HCT116 (cell line): Measurements from ENCODE around the gene KRTAP12-2. TPM values are rescaled to one million over a fixed set of nuclear protein-coding genes. Genes with fewer than 3 reads are reported as not detected.

Experiments
- ATAC-seq: fragments of 200-7000 bp; cut with Tn5 transposase; 2 replicates; pipeline ENCODE4 v1.9.1; 2020; ENCODE audit warnings: mild to moderate bottlenecking, moderate library complexity
- BruUV-seq: library from RNA; stranded (reverse); fragments of 400-500 nt; replicated peaks from 2 replicates; lab custom pipeline; 2021; lab: Mats Ljungman, UMichigan
- CTCF ChIA-PET: fragments of 300-600 bp; sonication (Branson Sonifier 250); formaldehyde crosslinking; loops from one replicate; lab custom pipeline; 2021; ENCODE audit warnings: antibody characterized with exemption; lab: Charles Lee
- POLR2A ChIA-PET: fragments of 300-600, 350-600 bp; sonication (Branson Sonifier 250); formaldehyde crosslinking; loops from one replicate; lab custom pipeline; 2021; ENCODE audit warnings: antibody characterized with exemption; lab: Charles Lee
- RAD21 ChIA-PET, 2 experiments: fragments of 300-600 bp; sonication (Branson Sonifier 250); formaldehyde crosslinking; loops; one replicate each; lab custom pipeline; 2023; ENCODE audit warnings: low total read pairs in 2 of 2; ENCODE audit not compliant: uncharacterized antibody in 2 of 2, unreplicated experiment in 2 of 2, low non-redundant PET in 1 of 2; lab: Charles Lee
- DNase-seq: peaks from one replicate; pipeline ENCODE4 v3.0.0-alpha.2; 2010; ENCODE audit warnings: low read depth, low spot score
- H2AFZ ChIP-seq: fragments of 200-600 bp; shearing (Covaris generic), sonication (generic); 2 replicates; pipeline ENCODE4 v1.6.1; 2017; ENCODE audit warnings: low read depth, mixed run types, mixed read lengths, antibody characterized with exemption, low read length; ENCODE audit not compliant: poor library complexity, severe bottlenecking
- H3K27ac ChIP-seq: 2 replicates; pipeline ENCODE4 v1.5.1; 2012; ENCODE audit warnings: low read depth, low read length
- H3K27me3 ChIP-seq: fragments of 200-600 bp; sonication (generic); 2 replicates; pipeline ENCODE4 v1.6.1; 2016; ENCODE audit warnings: mixed run types, low read length, mixed read lengths; ENCODE audit not compliant: insufficient read depth
- H3K36me3 ChIP-seq, 2 experiments: fragments of 200-500 bp in 1 of 2; fragments of 200-600 bp in 1 of 2; sonication (Bioruptor generic) in 1 of 2; sonication (generic) in 1 of 2; 2 replicates each; pipeline versions ENCODE4 v1.5.1 to v1.6.1; 2014 to 2016; ENCODE audit warnings: low read length in 2 of 2, inconsistent platforms in 1 of 2, mixed read lengths in 1 of 2, mixed run types in 1 of 2; ENCODE audit not compliant: insufficient read depth in 2 of 2, control insufficient read depth in 1 of 2
- H3K4me1 ChIP-seq, 2 experiments: fragments of 200-600 bp in 1 of 2; sonication (generic) in 1 of 2; 2 replicates each; pipeline versions ENCODE4 v1.5.1 to v1.6.1; 2012 to 2017; ENCODE audit warnings: low read length in 2 of 2, inconsistent platforms in 1 of 2, mild to moderate bottlenecking in 1 of 2, mixed read lengths in 1 of 2, mixed run types in 1 of 2, moderate library complexity in 1 of 2; ENCODE audit not compliant: insufficient read depth in 2 of 2, control insufficient read depth in 1 of 2
- H3K4me2 ChIP-seq: fragments of 200-600 bp; sonication (generic); 2 replicates; pipeline ENCODE4 v1.6.1; 2017; ENCODE audit warnings: mixed run types, low read length, mixed read lengths
- H3K4me3 ChIP-seq, 2 experiments: fragments of 200-600 bp in 1 of 2; sonication (generic) in 1 of 2; replicated peaks in 1 of 2; 2 replicates each; pipeline ENCODE4 v1.5.1; 2011 to 2016; ENCODE audit warnings: low read length in 2 of 2, control low read depth in 1 of 2, low read depth in 1 of 2, mild to moderate bottlenecking in 1 of 2, mixed read lengths in 1 of 2, mixed run types in 1 of 2
- H3K79me2 ChIP-seq: fragments of 200-600 bp; sonication (generic); 2 replicates; pipeline ENCODE4 v1.6.1; 2017; ENCODE audit warnings: mild to moderate bottlenecking, mixed run types, low read length, moderate library complexity, mixed read lengths; ENCODE audit not compliant: insufficient read depth
- H3K9ac ChIP-seq: fragments of 200-600 bp; sonication (generic); 2 replicates; pipeline ENCODE4 v1.6.1; 2016; ENCODE audit warnings: low read length, mixed read lengths
- H3K9me2 ChIP-seq: fragments of 200-600 bp; sonication (generic), shearing (Covaris generic); 2 replicates; pipeline ENCODE4 v1.6.1; 2017; ENCODE audit warnings: mixed run types, mild to moderate bottlenecking, moderate library complexity; ENCODE audit not compliant: insufficient read depth
- H3K9me3 ChIP-seq, 2 experiments: fragments of 200-500 bp in 1 of 2; fragments of 200-600 bp in 1 of 2; sonication (Bioruptor generic) in 1 of 2; sonication (generic) in 1 of 2; 2 replicates each; pipeline ENCODE4 v1.6.1; 2014 to 2017; ENCODE audit warnings: low read length in 2 of 2, mixed read lengths in 2 of 2, inconsistent platforms in 1 of 2, low read depth in 1 of 2, mild to moderate bottlenecking in 1 of 2, mixed run types in 1 of 2, moderate library complexity in 1 of 2; ENCODE audit not compliant: control insufficient read depth in 1 of 2, insufficient read depth in 1 of 2
- H4K20me1 ChIP-seq: fragments of 200-600 bp; sonication (generic), shearing (Covaris generic); 2 replicates; pipeline ENCODE4 v1.6.1; 2017; ENCODE audit warnings: mixed run types, mild to moderate bottlenecking, moderate library complexity; ENCODE audit not compliant: insufficient read depth
- ATF3 ChIP-seq: IDR thresholded peaks from 2 replicates; pipeline ENCODE4 v1.6.1; 2012
- CEBPB ChIP-seq: IDR thresholded peaks from 2 replicates; pipeline ENCODE4 v1.6.1; 2012; ENCODE audit warnings: low read depth
- CTCF ChIP-seq, 3 experiments: fragments of 200-600 bp in 1 of 3; sonication (generic) in 1 of 3; IDR thresholded peaks in 2 of 3; conservative IDR thresholded peaks in 1 of 3; 2 replicates each; pipeline ENCODE4 v1.5.1; 2012 to 2017; ENCODE audit warnings: low read depth in 2 of 3, low read length in 2 of 3, antibody characterized with exemption in 1 of 3, borderline replicate concordance in 1 of 3, control low read depth in 1 of 3, mild to moderate bottlenecking in 1 of 3, mixed read lengths in 1 of 3, mixed run types in 1 of 3, moderate library complexity in 1 of 3; ENCODE audit not compliant: insufficient read depth in 1 of 3
- EGR1 ChIP-seq: IDR thresholded peaks from 2 replicates; pipeline ENCODE4 v1.6.1; 2012; ENCODE audit warnings: low read depth
- EZH2 ChIP-seq: fragments of 200-600 bp; sonication (generic); IDR thresholded peaks from 2 replicates; pipeline ENCODE4 v1.6.1; 2017; ENCODE audit warnings: antibody characterized with exemption, mixed run types
- FOSL1 ChIP-seq: IDR thresholded peaks from 2 replicates; pipeline ENCODE4 v1.6.1; 2012; ENCODE audit warnings: low read depth
- JUND ChIP-seq: IDR thresholded peaks from 2 replicates; pipeline ENCODE4 v1.6.1; 2012
- MAX ChIP-seq: IDR thresholded peaks from 2 replicates; pipeline ENCODE4 v1.6.1; 2012
- POLR2AphosphoS5 ChIP-seq: IDR thresholded peaks from 2 replicates; pipeline ENCODE4 v1.6.1; 2011; ENCODE audit warnings: mild to moderate bottlenecking, low read depth, low read length, moderate library complexity
- RAD21 ChIP-seq: IDR thresholded peaks from 2 replicates; pipeline ENCODE4 v1.6.1; 2012; ENCODE audit warnings: low read depth, mild to moderate bottlenecking
- SIN3A ChIP-seq: IDR thresholded peaks from 2 replicates; pipeline ENCODE4 v1.6.1; 2012; ENCODE audit warnings: low read depth
- SP1 ChIP-seq: IDR thresholded peaks from 2 replicates; pipeline ENCODE4 v1.6.1; 2012; ENCODE audit warnings: low read depth
- SRF ChIP-seq: IDR thresholded peaks from 2 replicates; pipeline ENCODE4 v1.6.1; 2012; ENCODE audit warnings: low read depth
- TCF7L2 ChIP-seq: IDR thresholded peaks from 2 replicates; pipeline ENCODE4 v1.7.0; 2011; ENCODE audit warnings: borderline replicate concordance, inconsistent platforms; ENCODE audit not compliant: insufficient read depth, insufficient read length; ENCODE audit errors: extremely low read depth
- YY1 ChIP-seq: IDR thresholded peaks from 2 replicates; pipeline ENCODE4 v1.6.1; 2011; ENCODE audit warnings: low read length, low read depth, moderate library complexity, mild to moderate bottlenecking; ENCODE audit not compliant: insufficient replicate concordance; ENCODE audit errors: extremely low read depth
- ZNF274 ChIP-seq: fragments of 200-500 bp; sonication (Bioruptor generic); IDR thresholded peaks from 2 replicates; pipeline ENCODE4 v1.6.1; 2014; ENCODE audit warnings: mild to moderate bottlenecking, low read depth, low read length, inconsistent platforms
- intact Hi-C: fragments of 100-400 bp; cut with micrococcal nuclease; formaldehyde crosslinking; loops from 2 replicates; pipeline ENCODE4 v1.10.0; 2022
- total RNA-seq: library from RNA; stranded (reverse); gene quantifications from one replicate; pipeline ENCODE4 v1.2.1, GENCODE V29; 2021; ENCODE audit not compliant: unreplicated experiment

The KRTAP12-2 gene
- total RNA-seq, 1 experiment from 2014 or later = not detected

DNA sequence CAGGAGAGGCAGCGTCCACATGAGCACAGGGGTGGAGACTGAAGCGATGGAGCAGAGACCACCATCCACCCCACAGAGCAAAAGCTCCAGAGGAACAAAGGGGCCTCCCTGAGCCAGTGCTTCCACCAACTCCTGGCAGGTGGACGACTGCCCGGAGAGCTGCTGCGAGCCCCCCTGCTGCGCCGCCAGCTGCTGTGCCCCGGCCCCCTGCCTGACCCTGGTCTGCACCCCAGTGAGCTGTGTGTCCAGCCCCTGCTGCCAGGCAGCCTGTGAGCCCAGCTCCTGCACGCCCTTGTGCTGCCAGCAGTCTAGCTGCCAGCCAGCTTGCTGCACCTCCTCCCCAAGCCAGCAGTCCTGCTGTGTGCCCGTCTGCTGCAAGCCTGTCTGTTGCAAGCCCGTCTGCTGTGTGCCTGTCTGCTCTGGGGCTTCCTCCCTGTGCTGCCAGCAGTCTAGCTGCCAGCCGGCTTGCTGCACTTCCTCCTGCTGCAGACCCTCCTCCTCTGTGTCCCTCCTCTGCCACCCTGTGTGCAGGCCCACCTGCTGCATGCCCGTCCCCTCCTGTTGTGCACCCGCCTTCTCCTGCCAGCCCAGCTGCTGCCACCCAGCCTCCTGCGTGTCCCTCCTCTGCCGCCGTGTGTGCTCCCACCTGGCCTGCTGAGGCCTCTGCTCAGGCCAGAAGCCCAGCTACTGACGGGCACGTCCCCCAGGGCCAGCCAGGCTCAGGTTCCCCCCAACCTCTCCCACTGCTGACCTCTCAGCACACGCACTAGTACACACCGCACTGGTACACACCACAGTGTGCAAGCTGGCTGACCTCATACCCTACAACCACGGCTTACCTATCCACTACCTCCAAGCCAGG is 35.6 kb upstream of the KRTAP12-2 start:
- BruUV-seq = no TSS peak
- Histone ChIP-seq H3K36me3 (no peaks in the 10 kb centered on the region), H3K4me1 (no peaks in the 10 kb centered on the region), H3K27ac (no peak overlapping the region), H3K9me2 (no peaks in the 10 kb centered on the region), H3K9ac (no peak overlapping the region), H4K20me1 (no peaks in the 10 kb centered on the region), H3K4me2 (no peak overlapping the region), H3K9me3 (no peaks in the 10 kb centered on the region), H3K4me3 (no peak overlapping the region), H3K27me3 (peaks cover 10% of the 10 kb centered on the region; the same call in 1 of the 2 replicates), H2AFZ (no peak overlapping the region), H3K79me2 (no peaks in the 10 kb centered on the region)
- ChIA-PET CTCF (no interaction called here), POLR2A (no interaction called here), RAD21 (no interaction called here)
- intact Hi-C loops = no loop called here
- TF ChIP-seq ZNF274 (no peak), MAX (no peak), ATF3 (no peak), SP1 (no peak), SRF (no peak), EGR1 (no peak), SIN3A (no peak), CTCF (IDR thresholded peaks at IDR 0.05 in 2 of 3, conservative IDR thresholded peaks at IDR 0.05 in 1 of 3; ENCODE audit: borderline replicate concordance in 1 of 3, insufficient read depth in 1 of 3, low read depth in 2 of 3, low read length in 2 of 3) (no peak), FOSL1 (no peak), RAD21 (no peak), JUND (no peak), EZH2 (no peak), TCF7L2 (no peak), CEBPB (no peak), POLR2AphosphoS5 (no peak), YY1 (no peak)
- ATAC-seq (no peak), DNase-seq (no peak)
